Limb (tissue), 2 donors: ENCODE data around the gene CCDC91.
"Not testable (repeated sequence)": the region's sequence is repeated elsewhere in the genome, so short reads cannot be mapped to it uniquely, and the experiment has no call there.

Source experiments
- DNase-seq, 2 donors: peaks; one replicate each; pipeline ENCODE4 v3.0.0-alpha.2; 2016; ENCODE audit errors: extremely low spot score in 2 of 2

The CCDC91 gene

GRCh38 chr12:28232211-28232928 lies 42.1 kb downstream of the CCDC91 start:
- no peak for DNase-seq

GRCh38 chr12:28234444-28234843 lies 44.2 kb downstream of the CCDC91 start:
- no peak for DNase-seq

GRCh38 chr12:28235015-28235414 lies 44.8 kb downstream of the CCDC91 start:
- no peak for DNase-seq

- DNase-seq = no peak
Observed at GRCh38 chr12:28235985-28236384, 45.7 kb downstream of the CCDC91 start.

GRCh38 chr12:28237423-28237822 lies 47.2 kb downstream of the CCDC91 start:
- no peak for DNase-seq

GRCh38 chr12:28239918-28240317 lies 49.7 kb downstream of the CCDC91 start:
- no peak for DNase-seq

- no peak for DNase-seq
Observed at GRCh38 chr12:28240853-28241252, 50.6 kb downstream of the CCDC91 start.

- DNase-seq = no peak
Observed at GRCh38 chr12:28242129-28242495, 51.9 kb downstream of the CCDC91 start.

- DNase-seq = no peak
Observed at GRCh38 chr12:28242496-28243309, 52.4 kb downstream of the CCDC91 start.

- no peak for DNase-seq
Observed at GRCh38 chr12:28243310-28243633, 53.0 kb downstream of the CCDC91 start.

GRCh38 chr12:28247806-28248205 lies 57.5 kb downstream of the CCDC91 start:
- DNase-seq = no peak

GRCh38 chr12:28248555-28249145 lies 58.4 kb downstream of the CCDC91 start:
- no peak for DNase-seq

- DNase-seq = no peak
Observed at GRCh38 chr12:28253161-28253641, 62.9 kb downstream of the CCDC91 start.

GRCh38 chr12:28257411-28257810 lies 67.2 kb downstream of the CCDC91 start:
- DNase-seq = no peak

- DNase-seq = no peak
Observed at GRCh38 chr12:28258998-28259397, 68.7 kb downstream of the CCDC91 start.

GRCh38 chr12:28265435-28266042 lies 75.3 kb downstream of the CCDC91 start:
- no peak for DNase-seq

- not testable (repeated sequence) for DNase-seq
Observed at GRCh38 chr12:28267920-28268607, 77.8 kb downstream of the CCDC91 start.

GRCh38 chr12:28268608-28269229 lies 78.5 kb downstream of the CCDC91 start:
- DNase-seq = no peak

GRCh38 chr12:28269851-28270250 lies 79.6 kb downstream of the CCDC91 start:
- DNase-seq = no peak

GRCh38 chr12:28278499-28278898 lies 88.2 kb downstream of the CCDC91 start:
- no peak for DNase-seq

- DNase-seq = no peak
Observed at GRCh38 chr12:28278960-28279359, 88.7 kb downstream of the CCDC91 start.
